WTC11 (cell line): ENCODE results near the gene TEX44. TPM values are rescaled to one million over a fixed set of nuclear protein-coding genes. Genes with fewer than 3 reads are reported as not detected.

Experiments used
- ATAC-seq: fragments of 200-7000 bp; cut with Tn5 transposase; 2 replicates; pipeline ENCODE4 v1.10.0; 2021; ENCODE audit warnings: mild to moderate bottlenecking, moderate library complexity
- CTCF ChIA-PET: fragments of 300-600 bp; sonication (Branson Sonifier 250); formaldehyde crosslinking; loops from one replicate; lab custom pipeline; 2021; ENCODE audit warnings: antibody characterized with exemption; lab: Charles Lee
- POLR2A ChIA-PET: fragments of 350-600 bp; sonication (Branson Sonifier 250); formaldehyde crosslinking; loops from one replicate; lab custom pipeline; 2021; ENCODE audit warnings: antibody characterized with exemption; lab: Charles Lee
- DNase-seq: peaks from one replicate; pipeline ENCODE4 v3.0.0; 2021; ENCODE audit warnings: low spot score
- H3K27ac Mint-ChIP-seq: 2 replicates; pipeline ENCODE4 v1.8.0; 2021; ENCODE audit warnings: mixed read lengths
- H3K27me3 Mint-ChIP-seq: 2 replicates; pipeline ENCODE4 v1.8.0; 2021; ENCODE audit warnings: low read depth, mild to moderate bottlenecking, moderate library complexity, mixed read lengths
- H3K36me3 Mint-ChIP-seq: 2 replicates; pipeline ENCODE4 v1.8.0; 2021; ENCODE audit warnings: mixed read lengths
- H3K4me1 Mint-ChIP-seq: 2 replicates; pipeline ENCODE4 v1.8.0; 2022; ENCODE audit warnings: mixed read lengths
- H3K4me3 Mint-ChIP-seq: 2 replicates; pipeline ENCODE4 v1.8.0; 2021; ENCODE audit warnings: mild to moderate bottlenecking, moderate library complexity, mixed read lengths
- H3K9me3 Mint-ChIP-seq: 2 replicates; pipeline ENCODE4 v1.8.0; 2021; ENCODE audit warnings: mixed read lengths
- ARID4B ChIP-seq: sonication (generic); formaldehyde crosslinking; IDR thresholded peaks from 2 replicates; pipeline ENCODE4 v1.8.0; 2023; ENCODE audit warnings: missing genetic modification reagents, mild to moderate bottlenecking, borderline replicate concordance
- CBFB ChIP-seq: sonication (generic); formaldehyde crosslinking; IDR thresholded peaks from 2 replicates; pipeline ENCODE4 v1.8.1; 2022; ENCODE audit warnings: mild to moderate bottlenecking, low read depth, missing genetic modification reagents
- CDX4 ChIP-seq: fragments of 250-450 bp; sonication (Bioruptor Pico); IDR thresholded peaks from 2 replicates; pipeline ENCODE4 v1.9.0; 2021; ENCODE audit warnings: moderate library complexity, mild to moderate bottlenecking, inconsistent platforms, borderline replicate concordance
- ERG ChIP-seq: fragments of 250-450 bp; sonication (Bioruptor Pico); IDR thresholded peaks from 2 replicates; pipeline ENCODE4 v1.8.0; 2021; ENCODE audit warnings: mild to moderate bottlenecking
- ETV6 ChIP-seq: sonication (generic); formaldehyde crosslinking; IDR thresholded peaks from 2 replicates; pipeline ENCODE4 v1.8.1; 2022; ENCODE audit warnings: mild to moderate bottlenecking, missing genetic modification reagents
- FOXP1 ChIP-seq: sonication (generic); formaldehyde crosslinking; IDR thresholded peaks from 2 replicates; pipeline ENCODE4 v1.8.0; 2022; ENCODE audit warnings: missing genetic modification reagents, mild to moderate bottlenecking, moderate library complexity, borderline replicate concordance
- GABPB1 ChIP-seq: sonication (generic); formaldehyde crosslinking; IDR thresholded peaks from 2 replicates; pipeline ENCODE4 v1.8.1; 2023; ENCODE audit warnings: mild to moderate bottlenecking, missing genetic modification reagents
- MAX ChIP-seq: sonication (generic); formaldehyde crosslinking; IDR thresholded peaks from 2 replicates; pipeline ENCODE4 v1.8.0; 2022; ENCODE audit warnings: mild to moderate bottlenecking, missing genetic modification reagents
- NR2C2 ChIP-seq: sonication (generic); formaldehyde crosslinking; IDR thresholded peaks from 2 replicates; pipeline ENCODE4 v1.8.0; 2022; ENCODE audit warnings: mild to moderate bottlenecking, missing genetic modification reagents
- PRRX2 ChIP-seq: fragments of 250-450 bp; sonication (Bioruptor Pico); IDR thresholded peaks from 2 replicates; pipeline ENCODE4 v1.8.0; 2021; ENCODE audit warnings: mild to moderate bottlenecking
- SMAD4 ChIP-seq: sonication (generic); formaldehyde crosslinking; IDR thresholded peaks from 2 replicates; pipeline ENCODE4 v1.8.0; 2022; ENCODE audit warnings: mild to moderate bottlenecking, missing genetic modification reagents
- SOX15 ChIP-seq: fragments of 250-450 bp; sonication (Bioruptor Pico); IDR thresholded peaks from 2 replicates; pipeline ENCODE4 v1.9.0; 2021; ENCODE audit warnings: mild to moderate bottlenecking
- SP1 ChIP-seq: sonication (generic); formaldehyde crosslinking; conservative IDR thresholded peaks from 2 replicates; pipeline ENCODE4 v1.8.1; 2022; ENCODE audit warnings: missing genetic modification reagents
- TCF7 ChIP-seq: sonication (generic); formaldehyde crosslinking; IDR thresholded peaks from 2 replicates; pipeline ENCODE4 v1.8.0; 2022; ENCODE audit warnings: mild to moderate bottlenecking, low read depth, missing genetic modification reagents, moderate library complexity
- ZNF138 ChIP-seq: sonication (generic); formaldehyde crosslinking; conservative IDR thresholded peaks from 2 replicates; pipeline ENCODE4 v1.8.1; 2022; ENCODE audit warnings: mild to moderate bottlenecking, moderate library complexity, missing genetic modification reagents
- ZNF219 ChIP-seq: sonication (generic); formaldehyde crosslinking; IDR thresholded peaks from 2 replicates; pipeline ENCODE4 v1.8.0; 2023; ENCODE audit warnings: missing genetic modification reagents, mild to moderate bottlenecking, borderline replicate concordance
- ZNF232 ChIP-seq: sonication (generic); formaldehyde crosslinking; IDR thresholded peaks from 2 replicates; pipeline ENCODE4 v1.8.0; 2022; ENCODE audit warnings: mild to moderate bottlenecking, missing genetic modification reagents
- ZNF317 ChIP-seq: sonication (generic); formaldehyde crosslinking; IDR thresholded peaks from 2 replicates; pipeline ENCODE4 v1.8.1; 2023; ENCODE audit warnings: low read depth, mild to moderate bottlenecking, moderate library complexity, missing genetic modification reagents, borderline replicate concordance
- ZNF396 ChIP-seq: fragments of 250-450 bp; sonication (Bioruptor Pico); IDR thresholded peaks from 2 replicates; pipeline ENCODE4 v1.8.0; 2021; ENCODE audit warnings: mild to moderate bottlenecking, moderate library complexity, borderline replicate concordance
- ZNF512 ChIP-seq: sonication (generic); formaldehyde crosslinking; IDR thresholded peaks from 2 replicates; pipeline ENCODE4 v1.8.1; 2022; ENCODE audit warnings: missing genetic modification reagents, borderline replicate concordance
- ZNF532 ChIP-seq: fragments of 250-450 bp; sonication (Bioruptor Pico); IDR thresholded peaks from 2 replicates; pipeline ENCODE4 v1.9.0; 2021; ENCODE audit warnings: mild to moderate bottlenecking, borderline replicate concordance
- ZNF671 ChIP-seq: fragments of 250-450 bp; sonication (Bioruptor Pico); IDR thresholded peaks from 2 replicates; pipeline ENCODE4 v1.8.0; 2021; ENCODE audit warnings: mild to moderate bottlenecking
- total RNA-seq: library from RNA; stranded (reverse); gene quantifications from 3 replicates; pipeline ENCODE4 v1.2.3, GENCODE V29; 2021

The TEX44 gene
- total RNA-seq, 1 experiment from 2014 or later, result not detected

GRCh38 chr2:231602859-231603467 is 10.3 kb downstream of the TEX44 start (continued):
- no peak for TF ChIP-seq GABPB1
- TF ChIP-seq, all 79 proteins: peak for 0

- ChIA-PET POLR2A (interaction anchor here (0.5 to 2.8 kb wide), 7 partner anchors 10 to 140 kb away, joined by 3 to 17 read pairs (median 5); partner anchors contain the start of genes NCL and PTMA), CTCF (interaction anchor here (0.9 to 2.7 kb wide), 11 partner anchors 10 to 113 kb away, joined by 3 to 16 read pairs (median 6); partner anchors contain the start of gene NMUR1)
- peak; percentile 34 for ATAC-seq
- peak overlapping the region; percentile 53 for H3K4me3 Mint-ChIP-seq
- H3K27ac Mint-ChIP-seq, result no peak overlapping the region
- H3K27me3 Mint-ChIP-seq, result no peaks in the 10 kb centered on the region
- no peaks in the 10 kb centered on the region for H3K36me3 Mint-ChIP-seq
- H3K9me3 Mint-ChIP-seq, result no peaks in the 10 kb centered on the region
- peak; percentile 66 for DNase-seq
- peaks cover 30% of the 10 kb centered on the region for H3K4me1 Mint-ChIP-seq
- TF ChIP-seq CDX4 (no peak), SMAD4 (no peak), ZNF671 (CRISPR knock-in tag) (no peak), ZNF317 (CRISPR knock-in tag) (no peak), ARID4B (CRISPR knock-in tag) (0 out of 2 replicates have a peak, but pooled peaks have one; percentile 24), ZNF219 (CRISPR knock-in tag) (0 out of 2 replicates have a peak, but pooled peaks have one; percentile 31), MAX (peak; percentile 64), SOX15 (CRISPR knock-in tag) (no peak), FOXP1 (CRISPR knock-in tag) (peak; percentile 78; the same call in 1 of the 2 replicates), ZNF396 (CRISPR knock-in tag) (no peak), ERG (CRISPR knock-in tag) (no peak), ZNF532 (CRISPR knock-in tag) (0 out of 2 replicates have a peak, but pooled peaks have one; percentile 63), CBFB (CRISPR knock-in tag) (0 out of 2 replicates have a peak, but pooled peaks have one; percentile 29), ZNF232 (CRISPR knock-in tag) (peak; percentile 71; the same call in 1 of the 2 replicates), ZNF512 (CRISPR knock-in tag) (no peak), TCF7 (CRISPR knock-in tag) (0 out of 2 replicates have a peak, but pooled peaks have one; percentile 35), PRRX2 (CRISPR knock-in tag) (no peak), NR2C2 (CRISPR knock-in tag) (no peak), ZNF138 (no peak; the same call in 1 of the 2 replicates), SP1 (CRISPR knock-in tag) (peak; percentile 74), ETV6 (CRISPR knock-in tag) (0 out of 2 replicates have a peak, but pooled peaks have one; percentile 21)
Observed at GRCh38 chr2:231604101-231604684, 11.5 kb downstream of the TEX44 start.
